HG03442 (cell line): Measurements from ENCODE around the gene OXSM.

Source experiments
- ATAC-seq: cut with Tn5 transposase; IDR thresholded peaks from one replicate; pipeline ENCODE4 v1.9.1; 2021; ENCODE audit warnings: mild to moderate bottlenecking, moderate library complexity; ENCODE audit not compliant: unreplicated experiment

The OXSM gene

DNA sequence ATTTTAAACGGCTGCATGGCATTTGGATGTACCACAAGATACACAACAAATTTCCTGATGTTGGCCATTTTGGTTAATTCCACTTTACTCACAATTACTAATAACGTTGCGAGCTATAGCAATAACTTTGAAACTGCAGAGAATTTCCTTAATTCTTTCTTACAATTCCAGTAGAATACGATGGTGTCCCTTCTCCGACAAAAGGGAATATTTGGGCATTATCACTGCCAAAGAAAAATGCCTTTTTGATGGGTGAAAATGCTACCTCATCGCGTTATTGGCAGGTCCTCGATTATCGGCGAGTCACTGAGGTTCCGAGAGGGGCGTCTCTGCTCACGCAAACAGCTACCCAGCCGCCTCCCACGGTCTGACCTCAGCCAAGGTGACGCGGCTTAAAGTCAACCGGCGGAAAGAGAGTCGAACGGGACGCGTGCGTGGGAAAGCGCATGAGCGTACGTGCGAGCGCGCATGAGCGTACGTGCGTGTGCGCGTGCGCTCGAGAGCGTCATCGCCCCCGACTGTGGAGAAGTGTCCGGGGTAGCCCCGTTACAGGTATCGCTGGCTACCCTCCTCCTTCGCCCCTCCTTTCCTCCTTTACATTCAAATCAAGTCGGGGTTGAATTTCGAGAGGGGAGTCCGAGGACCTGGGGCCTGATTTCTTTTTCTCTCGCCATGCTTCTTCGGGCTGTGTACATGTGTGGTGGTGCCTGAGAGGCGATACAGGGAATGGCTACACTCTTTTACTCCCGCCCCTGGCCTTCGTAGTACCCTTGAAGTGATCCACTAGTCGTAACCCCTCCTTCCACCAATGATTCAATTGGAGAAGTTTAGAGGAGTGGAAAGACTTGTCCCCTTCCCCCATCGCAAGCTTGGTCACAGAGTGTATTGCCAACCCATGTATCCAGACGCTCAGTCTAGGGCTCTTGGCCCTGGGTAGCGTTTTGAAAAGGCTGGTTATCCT is at the start of gene OXSM:
OXSM (plus strand) TSS at position 495 of the 961 bp plus-strand sequence. CDS start 931 bp downstream, outside the sequence.
- peak; percentile 92 for ATAC-seq

DNA sequence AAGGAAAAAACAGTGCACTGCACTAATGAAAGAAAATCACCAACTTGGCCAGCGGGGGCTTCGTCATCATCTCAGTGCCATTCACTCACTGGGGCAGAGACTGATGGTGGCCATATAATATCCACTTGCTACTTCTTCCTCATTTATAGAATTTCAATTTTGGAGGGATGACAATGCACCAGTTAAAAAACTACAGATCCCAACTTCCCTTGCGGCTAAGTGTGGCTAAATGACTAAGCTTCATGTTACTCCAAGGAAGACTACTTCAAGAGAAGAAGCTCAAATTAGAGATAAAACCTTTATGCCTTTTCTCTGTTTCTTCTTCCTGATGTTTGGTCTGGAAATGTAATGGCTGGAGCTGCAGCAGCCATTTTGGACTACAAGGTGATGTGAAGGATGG is 45.4 kb upstream of the OXSM start:
- no peak for ATAC-seq

DNA sequence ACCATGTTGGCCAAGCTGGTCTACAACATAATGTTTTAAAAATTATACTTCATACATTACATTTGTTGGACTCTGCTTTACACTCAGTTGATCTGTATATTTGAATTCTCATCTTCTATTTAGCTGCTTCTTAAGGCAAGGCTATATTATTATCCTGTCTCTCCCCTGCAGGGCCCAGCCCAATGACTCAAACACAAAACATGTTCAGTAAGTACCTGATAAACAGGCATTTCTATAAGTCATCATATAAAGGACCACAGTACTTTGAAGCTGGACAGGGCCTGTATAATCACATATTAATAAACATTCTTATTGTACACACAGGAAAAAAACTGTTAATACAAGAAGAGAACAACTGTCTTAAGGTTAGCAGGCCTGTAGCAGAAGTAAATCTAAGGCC is 42.9 kb upstream of the OXSM start:
- no peak for ATAC-seq

DNA sequence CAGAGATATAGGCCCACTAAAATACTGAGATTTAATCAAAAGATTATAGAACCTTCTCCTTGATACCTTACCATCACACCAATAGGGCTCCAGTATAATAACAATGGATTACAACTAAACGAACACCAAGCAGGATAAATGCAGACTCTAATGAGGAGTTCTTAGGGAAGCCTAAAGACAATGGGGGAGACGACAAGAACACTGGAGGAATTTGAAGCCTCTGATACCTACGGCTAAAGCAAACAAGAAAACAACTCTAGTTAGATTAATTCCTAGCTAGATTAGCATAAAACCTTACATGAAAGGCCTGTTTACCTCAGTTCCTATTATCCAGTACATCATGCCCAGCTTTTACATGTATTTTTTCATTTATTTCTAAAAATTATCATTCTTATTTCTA is 41.7 kb upstream of the OXSM start:
- ATAC-seq: no peak

DNA sequence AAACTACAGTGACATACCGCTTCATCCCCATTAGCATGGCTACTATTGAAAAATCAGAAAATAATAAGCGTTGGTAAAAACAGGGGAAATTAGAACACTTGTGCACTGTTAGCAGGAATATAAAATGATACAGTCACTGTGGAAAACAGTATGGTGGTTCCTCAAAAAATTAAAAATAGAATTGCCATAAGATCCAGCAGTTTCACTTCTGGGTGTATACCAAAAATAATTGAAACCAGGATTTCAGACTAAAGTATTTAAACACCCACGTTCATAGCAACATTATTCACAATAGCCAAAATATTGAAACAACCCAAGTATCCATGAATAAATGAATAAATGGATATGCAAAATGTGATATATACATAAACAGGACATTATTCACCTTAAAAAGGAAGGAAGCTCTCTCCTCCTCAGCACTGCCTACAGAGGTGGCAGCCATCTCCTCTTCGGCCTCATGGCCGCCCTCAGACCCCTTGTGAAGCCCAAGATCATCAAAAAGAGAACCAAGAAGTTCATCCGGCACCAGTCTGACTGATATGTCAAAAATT is 40.8 kb upstream of the OXSM start:
- no peak for ATAC-seq

DNA sequence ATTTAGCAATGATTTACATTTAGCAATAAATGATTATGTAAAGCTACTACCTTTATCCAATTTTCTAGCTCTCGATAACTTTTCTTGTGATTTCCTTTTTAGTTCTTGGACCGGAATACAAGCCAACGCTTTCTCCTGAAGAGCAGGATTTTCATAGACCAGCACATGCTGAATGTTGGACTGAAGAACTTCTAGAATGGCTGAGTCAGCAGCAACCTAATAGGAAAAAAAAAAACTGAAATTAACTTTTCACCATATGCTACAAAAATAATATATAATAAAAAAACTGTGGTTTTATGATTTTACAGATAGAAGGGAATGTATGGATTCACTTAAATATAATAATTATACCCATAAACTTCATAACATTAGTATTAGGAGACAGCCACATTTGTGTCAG is 38.8 kb upstream of the OXSM start:
- no peak for ATAC-seq

DNA sequence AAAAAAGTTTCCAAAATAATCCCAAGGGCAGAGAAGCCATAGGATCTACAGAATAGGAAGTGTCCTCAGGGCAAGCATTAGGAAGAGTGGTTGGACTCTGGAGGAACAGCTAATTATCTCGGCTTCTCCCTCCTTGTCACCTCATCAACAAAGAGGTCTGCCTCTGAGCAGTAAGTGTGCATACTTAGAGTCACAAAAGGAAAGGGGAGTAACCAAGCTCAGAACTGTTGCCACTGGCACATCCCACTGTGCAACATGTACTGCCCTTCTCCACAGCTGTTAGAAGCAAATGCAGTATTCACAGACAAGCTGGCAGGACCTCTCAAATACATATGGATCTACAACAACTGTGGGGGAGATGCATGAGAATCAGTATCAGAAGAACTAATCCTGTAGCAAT is 38.2 kb upstream of the OXSM start:
- no peak for ATAC-seq

DNA sequence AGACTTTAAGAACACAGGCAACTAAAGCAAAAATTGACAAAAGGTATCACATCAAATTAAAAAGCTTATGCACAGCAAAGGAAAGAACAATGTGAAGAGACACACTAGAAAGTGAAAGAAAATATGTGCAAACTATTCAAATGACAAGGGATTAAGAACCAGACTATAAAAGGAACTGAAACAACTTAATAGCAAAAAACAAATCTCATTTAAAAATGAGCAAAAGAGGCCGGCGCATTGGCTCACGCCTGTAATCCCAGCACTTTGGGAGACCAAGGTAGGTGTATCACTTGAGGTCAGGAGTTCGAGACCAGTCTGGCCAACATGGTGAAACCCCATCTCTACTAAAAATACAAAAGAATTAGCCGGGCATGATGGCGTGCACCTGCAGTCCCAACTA is 21.0 kb upstream of the OXSM start:
- ATAC-seq: peak; percentile 92

DNA sequence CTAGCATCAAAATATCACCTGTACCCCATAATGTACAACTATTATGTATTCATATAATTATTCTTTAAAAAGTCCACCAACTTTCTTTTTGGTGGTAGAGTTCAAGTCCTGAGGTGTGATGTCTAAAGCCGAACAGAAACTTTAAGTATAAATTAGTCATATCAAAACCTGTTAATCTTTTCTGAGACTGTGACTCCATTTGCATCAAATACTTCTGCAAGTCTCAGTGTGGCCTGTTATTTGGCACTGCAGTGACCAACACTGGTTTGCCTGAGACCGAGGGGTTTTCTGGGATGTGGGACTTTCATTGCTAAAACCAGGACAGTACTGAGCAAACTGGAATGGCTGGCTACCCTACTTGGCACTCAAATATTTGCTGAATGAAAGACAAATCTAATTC is 14.0 kb upstream of the OXSM start:
- peak; percentile 79 for ATAC-seq

DNA sequence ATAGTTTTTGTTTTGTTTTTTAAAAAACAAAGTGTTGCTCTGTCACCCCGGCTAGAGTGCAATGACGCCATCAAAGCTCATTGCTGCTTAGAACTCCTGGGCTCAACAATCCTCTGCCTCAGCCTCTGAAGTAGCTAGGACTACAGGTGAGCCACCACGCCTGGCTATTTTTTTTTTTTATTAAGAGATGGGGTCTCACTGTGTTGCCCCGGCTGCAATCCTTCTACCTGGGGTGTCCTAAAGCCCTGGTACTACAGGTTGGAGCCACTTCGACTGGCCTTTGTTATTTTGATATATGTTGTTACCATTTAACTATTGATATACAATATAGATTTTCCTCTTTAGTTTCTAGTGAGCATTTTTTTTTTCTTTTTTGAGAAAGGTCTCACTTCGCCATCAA is 9.3 kb upstream of the OXSM start:
- no peak for ATAC-seq

DNA sequence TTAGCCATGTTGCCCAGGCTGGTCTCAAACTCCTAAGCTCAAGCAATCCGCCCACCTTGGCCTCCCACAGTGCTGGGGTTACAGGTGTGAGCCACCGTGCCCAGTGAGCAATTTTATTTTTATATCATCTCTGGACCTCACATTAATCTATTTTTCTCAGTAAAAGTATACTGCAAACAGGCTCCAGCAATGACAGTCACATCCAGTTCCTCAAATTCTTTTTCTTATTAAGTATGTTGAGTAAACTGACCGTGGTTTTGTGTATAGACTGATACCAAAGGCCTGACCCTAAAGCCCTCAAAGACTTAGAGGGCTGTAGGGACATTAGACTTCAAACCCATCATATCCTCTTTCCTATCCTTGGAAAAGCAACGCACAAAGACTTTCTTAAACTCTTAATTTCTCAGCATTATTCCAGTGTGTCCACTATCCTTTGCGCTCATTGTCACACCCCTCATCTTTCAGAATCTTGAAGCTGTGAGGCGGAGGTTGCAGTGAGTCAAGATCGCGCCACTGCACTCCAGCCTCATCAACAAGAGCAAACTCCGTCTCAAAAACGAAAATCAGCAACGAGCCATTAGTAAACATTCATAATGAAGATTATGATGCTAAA is 8.6 kb upstream of the OXSM start:
- peak; percentile 0 for ATAC-seq

DNA sequence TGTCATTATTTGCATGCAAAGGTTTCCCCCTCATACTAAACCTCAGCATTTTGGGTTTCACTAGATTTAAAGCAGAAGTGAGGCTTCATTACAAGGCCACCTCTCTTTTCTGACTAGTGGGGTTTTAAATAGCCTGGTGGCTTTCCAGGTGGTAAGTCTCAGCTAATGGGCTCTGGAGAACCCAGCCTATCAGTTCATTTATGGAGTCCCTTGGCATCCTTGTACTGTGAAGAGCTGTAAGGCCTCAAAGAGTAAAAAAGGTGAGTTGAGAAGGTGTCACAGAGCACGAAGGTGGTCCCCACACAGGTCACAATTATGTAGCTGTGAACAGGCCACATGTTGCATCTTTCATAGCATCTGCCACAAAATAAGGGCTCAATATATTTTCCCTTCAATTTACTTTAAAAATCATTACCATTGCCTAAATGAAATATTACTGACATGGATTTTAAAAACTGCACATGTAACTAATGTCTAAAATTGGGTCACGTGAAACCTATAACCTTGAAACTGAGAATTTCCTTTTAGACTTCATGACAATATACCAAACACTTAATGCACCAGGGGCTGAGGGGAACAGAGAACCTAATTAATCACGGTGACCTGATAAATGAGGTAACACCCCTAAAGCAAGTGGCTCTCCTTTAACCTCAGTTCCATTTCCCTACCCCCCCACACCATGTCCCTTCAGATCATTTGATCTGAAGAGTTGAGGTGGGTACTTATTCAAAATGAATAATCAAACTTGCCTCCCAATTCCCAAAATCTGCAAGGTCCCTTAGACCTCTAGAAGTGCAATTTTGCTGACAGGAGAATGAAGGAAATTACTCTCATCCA is 7.9 kb upstream of the OXSM start:
- peak; percentile 54 for ATAC-seq

DNA sequence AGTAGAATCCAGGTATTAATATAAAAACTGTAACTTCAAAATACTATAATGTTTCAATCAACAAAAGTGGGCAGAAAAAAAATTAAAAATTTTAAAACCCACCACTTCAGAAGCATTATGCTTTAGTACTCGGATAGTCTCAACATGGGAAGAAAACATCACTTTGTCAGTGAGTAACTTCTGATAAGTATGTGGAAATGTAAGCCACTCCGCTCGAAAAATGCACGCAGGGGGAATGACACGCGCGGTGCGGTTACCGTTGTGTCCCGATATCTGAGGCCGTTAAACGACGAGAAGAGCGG is 7.3 kb upstream of the OXSM start:
- ATAC-seq: no peak

DNA sequence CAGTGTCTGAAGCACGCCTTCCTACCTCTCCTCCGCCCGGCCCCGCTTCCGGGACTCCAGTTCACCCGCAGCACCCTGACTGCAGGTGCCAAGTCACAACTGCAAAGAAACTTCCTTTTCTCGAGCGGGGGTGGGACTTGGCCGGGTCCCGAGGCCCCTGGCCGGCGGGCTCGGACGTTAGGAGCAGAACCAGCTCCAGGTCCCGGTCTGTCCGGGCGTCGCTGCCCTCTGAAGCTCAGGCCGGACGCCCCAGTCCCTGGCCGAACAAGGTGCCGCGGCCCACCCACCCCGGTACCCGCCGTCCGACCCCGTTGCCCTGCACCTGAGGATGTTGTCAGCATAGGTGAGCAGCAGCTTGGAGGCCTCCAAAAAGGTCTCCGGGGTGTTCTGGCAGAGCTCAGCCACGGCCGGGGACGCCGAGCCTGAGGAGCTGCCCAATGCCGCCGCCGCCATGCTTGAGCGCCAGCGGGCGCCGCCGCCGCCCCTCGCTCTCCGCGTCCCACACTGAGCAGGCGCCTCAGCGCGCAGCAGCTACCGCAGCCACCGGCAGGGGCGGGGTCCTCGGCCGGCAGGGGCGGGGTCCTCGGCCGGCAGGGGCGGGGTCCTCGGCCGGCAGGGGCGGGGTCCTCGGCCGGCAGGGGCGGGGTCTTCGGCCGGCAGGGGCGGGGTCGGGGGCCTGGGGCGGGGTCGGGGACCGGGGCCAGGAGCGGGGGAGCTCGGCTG is 6.8 kb upstream of the OXSM start, which contains the start of gene NGLY1:
NGLY1 (minus strand) TSS at position 506 of the 723 bp plus-strand sequence; CDS start at position 453, 53 bp downstream.
- peak; percentile 69 for ATAC-seq

DNA sequence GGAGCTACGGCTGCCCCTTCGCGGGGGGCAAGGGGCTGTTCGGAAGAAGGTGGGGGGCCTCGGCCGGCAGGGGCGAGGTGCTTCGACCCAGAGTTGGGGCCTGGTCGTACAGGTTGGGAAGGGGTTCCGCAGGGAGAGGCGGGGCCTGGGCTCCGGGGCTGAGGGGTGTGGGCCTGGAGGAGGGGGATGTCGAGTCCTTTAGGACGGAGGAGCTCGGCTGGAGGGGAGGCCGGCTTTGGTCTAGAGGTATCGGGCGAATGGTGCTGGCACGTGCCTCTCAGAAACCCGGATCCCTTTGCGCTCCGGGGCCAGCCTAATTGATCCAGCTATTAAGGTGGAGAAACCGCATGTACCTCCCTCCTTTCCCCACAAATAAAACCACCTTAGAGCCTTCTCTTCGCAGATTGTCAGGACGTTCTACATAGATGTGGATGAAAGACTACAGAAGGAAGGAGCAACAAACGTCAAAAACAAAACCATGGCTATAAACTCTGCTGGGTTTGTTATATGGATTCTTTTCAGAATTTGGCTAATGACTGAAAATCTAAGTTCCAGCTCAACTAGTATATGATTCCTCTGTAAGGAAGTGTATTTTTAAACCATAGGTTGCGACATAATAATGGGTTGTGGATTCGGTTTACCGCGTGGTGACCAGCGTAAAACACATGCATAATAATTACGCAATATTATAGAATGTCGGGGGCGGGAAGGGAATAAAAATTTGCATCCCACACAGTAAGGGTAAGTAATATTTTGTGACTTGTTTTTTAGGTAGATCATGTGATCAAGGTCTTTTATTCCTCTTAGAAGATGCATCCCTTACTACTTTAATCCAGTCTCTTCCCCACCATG is 6.0 kb upstream of the OXSM start:
- peak; percentile 21 for ATAC-seq

DNA sequence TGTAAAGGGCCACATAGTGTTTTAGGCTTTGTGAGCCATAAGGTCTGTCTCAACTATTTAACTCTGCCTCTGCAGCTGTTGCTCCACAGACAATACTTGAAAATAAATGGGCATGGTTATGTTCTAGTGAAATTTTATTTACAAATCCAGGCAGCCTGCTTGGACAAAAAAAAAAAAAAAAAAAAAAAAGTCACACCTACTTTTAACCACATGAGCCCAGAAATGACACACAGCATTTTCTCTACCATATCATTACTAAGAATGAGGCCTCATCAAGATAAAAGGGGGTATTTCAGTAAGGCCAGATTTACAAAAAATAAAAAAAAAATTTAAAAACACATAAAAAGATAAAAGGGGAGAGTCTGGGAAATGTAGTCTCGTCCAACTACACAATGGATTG is 4.9 kb upstream of the OXSM start:
- ATAC-seq: no peak

DNA sequence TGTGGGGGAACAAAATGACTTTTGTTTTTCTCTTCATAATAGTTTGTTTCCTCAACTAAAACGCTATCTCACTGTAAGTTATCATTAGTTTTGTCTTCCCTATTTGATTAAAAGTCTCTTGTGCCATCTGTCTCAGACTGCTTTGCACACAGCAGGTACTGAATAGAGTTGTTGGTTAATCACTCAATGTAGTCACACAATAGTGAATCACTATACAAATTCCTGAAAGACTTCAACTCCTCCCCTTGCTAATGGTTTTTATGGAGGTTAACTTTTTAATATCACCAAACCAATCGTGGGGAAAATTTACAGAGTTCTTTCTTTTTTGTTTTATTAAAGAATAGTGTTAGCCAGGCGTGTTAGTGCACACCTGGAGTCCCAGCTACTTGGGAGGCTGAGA is 4.1 kb upstream of the OXSM start:
- ATAC-seq: no peak

DNA sequence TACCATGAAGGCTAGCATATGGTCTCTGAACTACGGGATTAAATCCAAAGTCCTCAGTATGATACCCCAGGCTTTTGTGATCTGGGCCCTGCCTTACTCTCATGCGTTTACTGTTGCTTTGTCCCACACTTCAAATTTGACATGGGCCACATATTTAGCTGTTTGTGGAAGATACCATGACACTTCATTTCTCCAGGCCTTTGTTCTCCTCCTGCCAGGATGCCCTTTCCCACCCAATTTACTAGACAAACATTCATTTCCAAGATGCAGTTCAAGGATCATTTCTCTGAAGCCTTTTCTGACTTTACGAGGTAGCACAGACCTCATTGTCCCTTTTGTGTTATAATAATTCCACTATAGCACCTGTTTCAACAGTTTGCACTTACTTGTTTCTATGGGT is 2.2 kb upstream of the OXSM start:
- ATAC-seq: no peak

DNA sequence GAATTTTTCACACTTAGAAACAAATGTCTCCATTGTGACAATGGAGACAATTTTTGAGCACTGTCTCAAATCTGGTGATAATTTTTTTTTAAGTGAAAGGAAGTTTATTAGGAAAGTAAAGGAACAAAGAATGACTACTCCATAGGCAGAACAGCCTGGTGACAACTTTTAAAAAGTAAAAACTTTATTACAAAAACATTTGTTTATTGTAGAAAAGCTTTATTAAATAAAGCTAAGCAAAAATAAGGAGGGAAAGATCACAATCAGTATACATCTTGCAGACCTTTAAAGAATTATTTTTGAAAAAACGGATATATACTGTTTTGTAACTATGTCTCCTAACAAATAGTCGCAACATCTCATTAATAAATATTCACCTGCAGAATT is 688 bp upstream of the OXSM start:
- ATAC-seq: no peak

DNA sequence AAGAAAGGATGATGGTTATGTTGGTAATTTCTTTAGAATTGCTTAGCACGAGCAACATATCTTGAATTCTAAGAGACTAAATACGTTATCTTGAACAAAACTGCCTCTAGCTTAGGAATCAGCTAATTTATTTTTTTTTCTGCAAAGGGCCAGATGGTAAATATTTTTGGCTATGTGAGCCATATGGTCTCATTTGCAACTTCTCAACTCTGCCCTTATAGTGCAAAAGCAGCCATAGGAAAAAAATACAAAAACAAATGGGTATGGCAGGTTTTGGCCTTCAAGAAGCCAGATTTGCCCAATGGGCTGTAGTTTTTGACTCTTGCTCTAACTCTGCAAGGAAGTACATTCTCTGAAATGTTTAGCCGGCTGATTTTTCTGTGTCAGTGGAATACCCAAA is 11.9 kb downstream of the OXSM start:
- ATAC-seq: no peak
